Karpas-422 (cell line): ENCODE data around the gene CST3. TPM values are rescaled to one million over a fixed set of nuclear protein-coding genes. Genes with fewer than 3 reads are reported as not detected.

Experiments used
- total RNA-seq: library from RNA; depleted of rRNA; stranded (reverse); fragments of >200 nt; shearing (Covaris generic); gene quantifications from 2 replicates; pipeline ENCODE4 v1.2.3, GENCODE V29; 2014; ENCODE audit warnings: low replicate concordance; rRNA removed

CST3 gene
- total RNA-seq, 1 experiment from 2014 or later: not detected

Other genes starting within 250 kb of the CST3 start
- gene NAPB, start 216.5 kb downstream of the CST3 start, total RNA-seq: 32.6 and 35.1 TPM in 2 replicates
- gene CSTL1, start 198.3 kb downstream of the CST3 start, total RNA-seq: not detected in 2 replicates
- gene CST11, start 185.1 kb downstream of the CST3 start, total RNA-seq: not detected in 2 replicates
- gene CST8, start 146.8 kb downstream of the CST3 start, total RNA-seq: not detected in 2 replicates
- gene CST9L, start 69.5 kb downstream of the CST3 start, total RNA-seq: not detected in 2 replicates
- not detected in 2 replicates for gene CST9, start 32.0 kb downstream of the CST3 start, total RNA-seq
- not detected in 2 replicates for gene CST4, start 51.1 kb upstream of the CST3 start, total RNA-seq
- not detected in 2 replicates for gene CST1, start 113.0 kb upstream of the CST3 start, total RNA-seq
- gene CST2, start 188.8 kb upstream of the CST3 start, total RNA-seq: not detected in 2 replicates
- not detected in 2 replicates for gene CST5, start 241.8 kb upstream of the CST3 start, total RNA-seq